NCI-H82 treated with DMSO at 0.1 percent for 48 hours (cell line): ENCODE results near the gene ZNF793.
A peak's percentile ranks its signal among the peaks of the same experiment; 100 is the strongest.

Source experiments
- DNase-seq: peaks from one replicate; lab custom pipeline; 2025; ENCODE audit not compliant: unreplicated experiment; lab: John Stamatoyannopoulos, UW

Gene ZNF793

GRCh38 chr19:37506387-37507166 is at the start of gene ZNF793:
Gene ZNF793, plus strand, starts transcription at chr19:37506939. Its CDS starts 16,501 bp downstream, at chr19:37523440.
- DNase-seq, result peak; percentile 35

DNA sequence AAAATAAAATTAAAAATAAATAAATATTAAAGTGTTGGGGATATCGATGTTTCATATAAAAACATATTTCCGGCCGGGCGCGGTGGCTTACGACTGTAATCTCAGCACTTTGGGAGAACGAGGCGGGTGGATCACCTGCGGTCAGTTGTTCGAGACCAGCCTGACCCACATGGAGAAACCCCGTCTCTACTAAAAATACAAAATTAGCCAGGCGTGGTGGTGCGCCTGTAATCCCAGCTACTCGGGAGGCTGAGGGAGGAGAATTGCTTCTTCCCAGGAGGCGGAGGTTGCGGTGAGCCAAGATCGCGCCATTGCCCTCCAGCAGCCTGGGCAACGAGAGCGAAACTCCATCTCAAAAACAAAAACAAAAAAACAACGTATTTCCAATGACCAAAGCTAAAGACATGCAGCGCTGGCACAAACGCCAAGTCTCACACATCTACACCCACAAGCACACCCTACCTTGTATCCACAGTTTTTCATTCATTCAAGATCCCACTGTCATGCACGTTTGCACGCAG is 40.4 kb upstream of the ZNF793 start:
- DNase-seq, result no peak

DNA sequence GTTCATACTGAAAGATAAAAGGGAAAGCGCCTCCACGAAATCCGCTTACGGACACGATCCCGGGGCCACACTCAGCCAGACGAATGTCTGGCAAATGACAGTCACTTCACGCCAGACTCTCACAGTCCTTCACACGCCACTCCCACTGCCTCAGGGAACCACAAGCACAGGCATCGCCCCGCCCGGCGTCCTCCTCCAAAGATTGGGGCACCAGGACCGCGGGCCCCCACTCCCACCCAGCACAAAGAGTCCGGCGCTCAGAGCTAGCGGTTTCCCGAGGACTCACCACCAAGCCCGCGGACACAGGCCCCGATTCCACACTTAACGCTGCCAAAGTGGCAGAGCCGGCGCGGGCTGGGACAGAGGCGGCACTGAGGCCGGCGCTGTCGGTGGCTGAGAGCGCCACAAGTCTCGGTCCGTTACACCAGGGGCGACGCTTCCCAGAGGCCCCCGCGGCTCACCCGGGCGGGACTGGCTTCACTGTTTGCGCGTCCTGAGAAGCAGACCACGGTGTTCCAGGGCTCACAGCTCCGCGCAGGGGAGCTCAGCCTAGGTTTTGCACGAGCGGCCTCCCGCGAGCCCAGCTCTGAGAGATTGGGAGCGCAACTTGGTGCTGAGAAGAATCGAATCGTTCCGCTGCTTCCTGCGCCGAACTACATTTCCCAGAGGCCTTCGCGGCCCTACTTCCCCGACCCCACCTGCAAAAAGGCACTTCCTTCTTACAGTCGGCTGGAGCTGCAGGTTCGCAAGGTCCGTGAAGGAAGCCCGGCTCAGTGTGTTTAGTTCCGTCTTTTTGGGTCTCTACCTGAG is 39.7 kb upstream of the ZNF793 start, which contains the start of gene ZNF569:
Gene ZNF569 (minus strand): TSS at position 647 of the 810 bp plus-strand sequence. CDS start 22,523 bp downstream, outside the sequence.
- peak; percentile 91 for DNase-seq

- DNase-seq, result no peak
These were observed 39.1 kb upstream of the ZNF793 start for GRCh38 chr19:37467608-37468090.

DNA sequence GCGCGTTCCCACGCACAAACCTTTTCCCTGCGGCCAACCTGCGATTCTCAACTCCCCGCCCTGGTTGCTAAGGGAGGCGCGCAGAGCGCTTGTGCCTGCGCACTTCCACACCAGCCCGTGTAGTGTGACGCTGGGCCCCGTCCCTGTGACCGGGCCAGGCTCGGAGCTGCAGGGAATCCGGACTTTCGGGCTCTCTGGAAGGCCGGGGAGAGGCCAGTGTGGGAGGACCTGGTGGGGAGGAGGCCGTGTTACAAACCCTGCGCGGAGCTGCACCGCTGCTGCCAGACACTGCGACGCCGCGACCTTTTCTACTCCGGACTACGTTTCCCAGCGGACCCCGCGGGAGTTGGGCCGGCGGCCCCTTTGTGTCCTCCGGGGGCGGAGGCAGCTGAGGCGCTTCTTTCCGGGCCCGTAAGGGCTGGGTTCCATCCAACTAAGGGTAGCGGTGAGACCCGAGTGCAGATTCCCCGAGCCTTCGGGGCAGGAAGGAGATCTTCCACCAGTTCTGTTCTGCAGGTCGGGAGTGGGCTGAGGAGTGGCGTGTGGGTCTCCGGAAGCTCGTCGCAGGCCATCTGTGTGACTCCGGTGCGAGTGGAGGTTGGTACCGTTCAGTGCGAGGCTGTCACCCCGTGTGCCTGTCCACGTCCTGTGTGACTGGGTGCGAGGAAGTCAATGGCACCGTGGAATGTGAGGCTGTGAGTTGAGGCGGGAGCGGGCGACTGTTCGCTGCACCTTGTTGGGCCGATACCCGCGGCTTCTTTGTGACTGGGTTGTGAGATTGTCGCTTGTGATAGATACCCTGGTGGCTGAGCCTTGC is 37.6 kb upstream of the ZNF793 start, which contains the start of gene ZNF570:
Gene ZNF570 (plus strand): TSS at position 396 of the 817 bp plus-strand sequence. CDS start 999 bp downstream, outside the sequence.
- peak; percentile 71 for DNase-seq

- no peak for DNase-seq
These were observed 36.5 kb upstream of the ZNF793 start for GRCh38 chr19:37470216-37470615.

- no peak for DNase-seq
These were observed 34.6 kb upstream of the ZNF793 start for GRCh38 chr19:37472165-37472564.

DNA sequence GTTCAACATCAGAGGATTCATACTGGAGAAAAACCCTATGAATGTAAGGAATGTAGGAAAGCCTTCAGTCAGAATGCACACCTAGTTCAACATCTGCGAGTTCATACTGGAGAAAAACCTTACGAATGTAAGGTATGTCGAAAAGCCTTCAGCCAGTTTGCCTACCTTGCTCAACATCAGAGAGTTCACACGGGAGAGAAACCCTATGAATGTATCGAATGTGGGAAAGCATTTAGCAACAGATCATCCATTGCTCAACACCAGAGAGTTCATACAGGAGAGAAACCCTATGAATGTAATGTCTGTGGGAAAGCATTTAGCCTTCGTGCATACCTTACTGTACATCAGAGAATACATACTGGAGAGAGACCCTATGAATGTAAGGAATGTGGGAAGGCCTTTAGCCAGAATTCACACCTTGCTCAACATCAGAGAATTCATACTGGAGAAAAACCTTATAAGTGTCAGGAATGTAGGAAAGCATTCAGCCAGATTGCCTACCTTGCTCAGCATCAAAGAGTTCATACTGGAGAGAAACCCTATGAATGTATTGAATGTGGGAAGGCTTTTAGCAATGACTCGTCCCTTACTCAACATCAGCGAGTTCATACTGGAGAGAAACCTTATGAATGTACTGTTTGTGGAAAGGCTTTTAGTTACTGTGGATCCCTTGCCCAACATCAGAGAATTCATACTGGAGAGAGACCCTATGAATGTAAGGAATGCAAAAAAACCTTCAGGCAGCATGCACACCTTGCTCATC is 22.2 kb upstream of the ZNF793 start:
- no peak for DNase-seq

GRCh38 chr19:37492213-37492612 is 14.5 kb upstream of the ZNF793 start:
- no peak for DNase-seq

- DNase-seq, result peak; percentile 34
These were observed 767 bp upstream of the ZNF793 start for GRCh38 chr19:37505958-37506386.

GRCh38 chr19:37507167-37507464 is 377 bp downstream of the ZNF793 start:
- no peak for DNase-seq

DNA sequence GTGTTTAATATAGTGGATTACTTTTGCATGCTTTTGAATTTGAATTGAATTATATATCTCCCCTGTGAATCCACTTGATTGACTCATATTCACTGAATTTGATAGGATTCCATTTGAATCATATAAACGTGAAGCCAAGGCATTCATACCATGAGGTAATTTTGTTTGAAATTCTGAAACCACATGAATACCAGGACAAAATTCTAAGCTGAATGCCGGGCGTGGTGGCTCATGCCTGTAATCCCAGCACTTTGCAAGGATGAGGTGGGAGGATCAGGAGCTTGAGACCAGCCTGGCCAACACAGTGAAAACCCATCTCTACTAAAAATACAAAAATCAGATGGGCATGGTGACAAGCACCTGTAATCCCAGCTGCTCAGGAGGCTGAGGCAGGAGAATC is 4.4 kb downstream of the ZNF793 start:
- DNase-seq, result no peak

DNA sequence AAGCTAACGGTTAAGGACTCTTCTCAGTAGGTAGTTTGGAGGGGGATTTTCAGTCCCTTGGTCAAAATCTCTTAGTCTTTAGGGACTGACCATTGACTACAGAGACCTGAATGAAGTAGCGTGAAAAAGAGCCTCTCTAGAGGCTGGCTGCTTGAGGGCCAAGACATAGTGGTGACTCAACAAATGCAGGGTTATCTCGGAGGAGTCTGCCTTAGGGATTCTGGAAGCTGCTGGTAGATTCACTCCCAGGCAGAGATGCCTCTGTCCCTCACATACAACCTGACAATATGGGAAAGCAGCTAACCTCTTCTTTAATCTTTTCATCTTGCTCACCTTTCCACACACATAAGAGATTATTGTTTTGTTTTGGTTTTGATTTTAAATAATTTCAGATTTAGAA is 5.1 kb downstream of the ZNF793 start:
- no peak for DNase-seq

DNA sequence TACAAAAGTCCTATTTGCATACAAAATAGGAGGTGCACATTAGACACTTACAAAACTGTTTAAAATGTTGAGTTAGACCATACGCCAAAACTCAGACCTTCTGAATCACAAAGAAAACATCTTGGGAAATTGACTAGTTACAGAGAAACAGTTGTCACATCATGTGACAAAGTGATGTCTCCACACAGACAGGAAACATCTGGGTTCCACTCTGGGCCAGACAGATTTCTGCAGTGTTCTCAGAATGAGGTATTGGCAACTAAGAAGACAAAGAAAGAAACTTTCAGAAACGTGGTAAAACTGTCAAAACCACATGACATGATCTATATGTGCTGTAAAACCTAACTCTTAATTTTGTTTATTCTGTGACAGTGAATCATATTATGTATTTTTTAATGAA is 6.7 kb downstream of the ZNF793 start:
- DNase-seq, result no peak

DNA sequence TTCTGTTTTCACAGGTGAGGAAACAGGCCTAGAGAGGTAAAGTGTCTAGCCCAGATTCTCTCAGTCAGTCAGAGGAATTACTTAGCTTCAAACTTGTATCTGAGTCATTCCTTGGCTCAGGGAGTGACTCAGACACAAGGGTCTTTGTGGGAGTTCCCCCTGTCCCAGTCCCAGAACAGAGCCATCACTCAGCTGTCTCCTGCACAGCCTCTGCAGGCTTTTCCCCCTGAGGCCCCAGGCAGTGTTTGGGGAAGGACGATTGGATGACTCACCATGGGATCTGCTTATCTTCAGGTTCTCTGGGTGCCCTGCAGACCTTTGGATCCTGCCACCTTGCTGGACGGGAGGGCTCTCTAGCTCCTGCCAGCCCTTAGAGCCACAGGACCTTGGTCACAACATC is 13.2 kb downstream of the ZNF793 start:
- no peak for DNase-seq

DNA sequence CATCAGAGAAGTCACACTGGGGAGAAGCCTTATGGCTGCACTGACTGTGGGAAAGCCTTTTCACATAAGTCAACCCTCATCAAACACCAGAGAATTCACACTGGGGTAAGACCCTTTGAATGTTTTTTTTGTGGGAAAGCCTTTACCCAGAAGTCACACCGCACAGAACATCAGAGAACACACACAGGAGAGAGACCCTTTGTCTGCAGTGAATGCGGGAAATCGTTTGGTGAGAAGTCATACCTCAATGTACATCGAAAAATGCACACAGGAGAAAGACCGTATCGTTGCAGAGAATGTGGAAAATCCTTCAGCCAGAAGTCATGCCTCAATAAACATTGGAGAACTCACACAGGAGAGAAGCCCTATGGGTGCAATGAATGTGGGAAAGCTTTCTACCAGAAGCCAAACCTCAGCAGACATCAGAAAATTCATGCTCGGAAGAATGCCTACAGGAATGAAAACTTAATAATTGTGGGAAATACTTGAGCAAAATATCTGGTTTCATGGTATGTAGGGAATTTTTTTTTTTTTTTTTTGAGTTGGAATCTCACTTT is 30.7 kb downstream of the ZNF793 start:
- no peak for DNase-seq

DNA sequence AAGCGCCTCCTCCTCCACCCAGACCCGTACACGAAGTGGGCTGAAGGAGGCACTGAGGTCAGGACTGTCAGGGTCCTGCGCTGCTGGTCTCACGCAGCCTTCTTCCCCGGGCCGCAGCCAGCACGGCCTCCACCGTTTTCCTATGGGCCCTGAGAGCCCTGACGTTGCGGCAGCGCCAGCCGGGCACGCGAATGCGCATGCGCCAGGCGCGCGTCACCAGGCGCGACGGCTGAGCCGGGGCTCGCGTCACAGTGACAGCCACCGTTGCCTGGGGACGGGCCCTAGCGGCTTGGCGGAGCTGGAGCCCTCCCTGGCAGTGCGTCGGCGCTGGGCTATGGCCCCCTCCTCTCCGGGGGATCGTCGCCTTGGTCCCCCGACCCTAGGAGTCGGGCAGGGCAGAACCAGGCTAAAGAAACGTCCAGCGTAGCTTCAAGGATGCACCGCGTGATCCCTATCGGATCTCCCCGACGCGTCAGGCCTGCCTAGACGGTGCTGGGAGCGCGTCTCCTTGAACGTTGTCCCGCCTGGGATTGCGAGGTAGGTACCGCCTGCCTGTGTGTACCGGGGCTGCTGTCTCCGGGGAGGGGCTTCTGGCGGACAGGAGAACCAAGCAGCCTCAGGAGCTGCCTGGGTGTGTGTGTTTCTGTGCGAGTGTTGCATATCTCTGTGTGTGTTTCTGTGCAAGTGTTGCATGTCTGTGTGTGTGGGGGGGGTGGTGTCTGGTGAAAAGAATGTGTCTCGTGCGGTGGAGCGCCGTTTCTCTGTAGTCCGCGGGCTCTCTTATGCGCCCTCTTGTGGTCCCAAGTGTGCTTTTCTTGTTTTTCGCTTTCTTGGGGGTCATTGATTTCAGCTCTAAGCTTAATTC is 44.6 kb downstream of the ZNF793 start:
- DNase-seq, result peak; percentile 2

DNA sequence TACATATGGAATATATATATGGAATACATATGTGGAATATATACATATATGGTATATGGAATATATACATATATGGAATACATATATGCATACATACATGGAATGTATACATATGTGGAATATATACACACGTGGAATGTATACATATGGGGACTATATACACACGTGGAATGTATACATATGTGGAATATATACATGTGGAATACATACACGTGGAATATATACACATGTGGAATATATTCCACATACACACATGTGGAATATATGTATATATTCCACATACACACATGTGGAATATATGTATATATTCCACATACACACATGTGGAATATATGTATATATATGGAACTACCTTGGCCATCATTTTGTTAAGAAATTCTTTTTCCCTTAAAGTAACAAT is 56.8 kb downstream of the ZNF793 start:
- DNase-seq, result no peak
